Esophagus squamous epithelium (tissue), 4 donors: Measurements from ENCODE around the gene SCT.

Experiments
- POLR2A ChIP-seq, 4 donors: fragments of 450-650 bp; IDR thresholded peaks; one replicate each; pipeline ENCODE4 v1.6.1; 2017; ENCODE audit warnings: antibody characterized with exemption in 4 of 4, mild to moderate bottlenecking in 4 of 4, moderate library complexity in 3 of 4
- TF ChIP-seq, protein P1 (sequence below), 6 experiments: fragments of 450-650 bp in 4 of 6; fragments of 200-600 bp in 2 of 6; sonication (generic) in 2 of 6; IDR thresholded peaks; one replicate each; pipeline ENCODE4 v1.5.1; 2016 to 2019; ENCODE audit warnings: antibody characterized with exemption in 6 of 6, mild to moderate bottlenecking in 4 of 6, moderate library complexity in 4 of 6

DNA sequence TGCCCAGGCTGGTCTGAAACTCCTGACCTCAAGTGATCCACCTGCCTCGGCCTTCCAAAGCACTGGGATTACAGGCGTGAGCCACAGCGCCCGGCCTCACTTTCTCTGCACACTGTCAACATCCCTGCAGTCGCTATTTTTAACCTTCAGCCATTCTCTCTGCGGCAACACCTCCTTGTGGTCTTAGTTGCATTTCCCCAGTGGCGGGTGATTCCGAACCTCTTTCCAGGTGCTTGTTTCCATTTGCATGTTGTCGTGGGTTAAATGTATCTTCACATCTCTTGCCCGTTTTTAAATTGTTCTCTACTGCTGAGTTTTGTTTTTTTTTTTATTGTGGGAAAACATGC is 2.2 kb upstream of the SCT start:
- TF ChIP-seq, protein P1, sequence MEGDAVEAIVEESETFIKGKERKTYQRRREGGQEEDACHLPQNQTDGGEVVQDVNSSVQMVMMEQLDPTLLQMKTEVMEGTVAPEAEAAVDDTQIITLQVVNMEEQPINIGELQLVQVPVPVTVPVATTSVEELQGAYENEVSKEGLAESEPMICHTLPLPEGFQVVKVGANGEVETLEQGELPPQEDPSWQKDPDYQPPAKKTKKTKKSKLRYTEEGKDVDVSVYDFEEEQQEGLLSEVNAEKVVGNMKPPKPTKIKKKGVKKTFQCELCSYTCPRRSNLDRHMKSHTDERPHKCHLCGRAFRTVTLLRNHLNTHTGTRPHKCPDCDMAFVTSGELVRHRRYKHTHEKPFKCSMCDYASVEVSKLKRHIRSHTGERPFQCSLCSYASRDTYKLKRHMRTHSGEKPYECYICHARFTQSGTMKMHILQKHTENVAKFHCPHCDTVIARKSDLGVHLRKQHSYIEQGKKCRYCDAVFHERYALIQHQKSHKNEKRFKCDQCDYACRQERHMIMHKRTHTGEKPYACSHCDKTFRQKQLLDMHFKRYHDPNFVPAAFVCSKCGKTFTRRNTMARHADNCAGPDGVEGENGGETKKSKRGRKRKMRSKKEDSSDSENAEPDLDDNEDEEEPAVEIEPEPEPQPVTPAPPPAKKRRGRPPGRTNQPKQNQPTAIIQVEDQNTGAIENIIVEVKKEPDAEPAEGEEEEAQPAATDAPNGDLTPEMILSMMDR (IDR thresholded peaks at IDR 0.05): no peak
- no peak for TF ChIP-seq POLR2A (IDR thresholded peaks at IDR 0.05)
